ENCODE data around the gene CRHR1.
A peak's percentile ranks its signal among the peaks of the same experiment; 100 is the strongest.

The CRHR1 gene

DNA sequence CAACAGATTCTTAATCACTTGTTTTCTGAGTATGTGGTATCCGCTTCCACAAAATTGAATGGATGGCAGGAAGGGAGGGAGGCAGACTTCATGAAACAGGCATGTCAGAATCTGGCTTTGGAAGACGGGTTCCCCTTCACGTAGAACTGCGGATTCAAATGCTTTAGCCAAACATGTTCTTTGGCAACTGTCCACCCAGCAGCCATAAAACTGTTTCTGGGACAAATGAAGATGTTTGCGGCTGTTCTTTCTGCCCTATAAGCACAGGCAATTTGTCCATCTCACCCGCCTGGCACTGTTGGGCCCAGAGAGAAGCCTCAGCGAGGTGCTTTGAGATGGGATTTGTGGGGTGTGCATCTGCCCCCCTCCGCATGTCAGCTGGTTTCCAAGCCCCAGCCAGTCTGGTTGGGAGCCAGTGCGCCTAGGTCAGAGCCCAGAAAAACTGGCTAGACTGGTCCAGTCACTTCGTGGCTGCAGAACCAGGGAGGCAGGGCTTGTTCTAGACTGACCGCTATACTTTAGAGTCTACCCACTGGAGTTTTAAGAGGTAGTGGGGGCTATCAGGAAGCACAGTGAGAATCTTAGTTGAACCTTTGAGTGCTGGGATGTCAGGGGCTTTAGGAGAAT lies 6.3 kb downstream of the CRHR1 start:
- DNase-seq, result no peak

DNA sequence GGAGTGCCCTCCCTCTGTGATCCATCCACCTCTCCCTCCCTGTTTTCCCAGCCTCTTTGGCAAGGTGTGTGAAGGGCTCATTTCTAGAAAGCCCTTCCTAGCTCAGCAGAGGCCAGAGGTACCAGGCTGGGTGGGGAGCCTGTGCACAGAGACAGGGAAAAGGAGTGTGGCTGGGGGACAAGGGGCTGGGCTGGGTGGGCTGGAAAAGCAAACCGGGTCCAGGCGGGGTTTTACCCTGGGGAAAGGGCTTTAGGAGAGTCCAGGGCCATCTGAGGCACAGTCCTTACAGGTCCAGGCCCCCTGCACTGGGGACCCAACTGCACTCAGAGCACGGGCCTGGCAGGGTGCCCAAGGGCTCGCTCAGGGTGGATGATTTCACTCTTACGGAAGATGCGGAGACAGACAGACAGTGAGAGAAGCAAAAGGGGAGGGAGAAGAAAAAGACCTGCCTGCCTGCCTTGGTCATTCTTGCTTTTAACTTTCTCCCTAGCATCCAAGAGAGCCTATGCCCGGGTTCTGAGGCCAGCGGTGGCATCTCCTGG lies 7.0 kb downstream of the CRHR1 start:
- no peak for DNase-seq

DNA sequence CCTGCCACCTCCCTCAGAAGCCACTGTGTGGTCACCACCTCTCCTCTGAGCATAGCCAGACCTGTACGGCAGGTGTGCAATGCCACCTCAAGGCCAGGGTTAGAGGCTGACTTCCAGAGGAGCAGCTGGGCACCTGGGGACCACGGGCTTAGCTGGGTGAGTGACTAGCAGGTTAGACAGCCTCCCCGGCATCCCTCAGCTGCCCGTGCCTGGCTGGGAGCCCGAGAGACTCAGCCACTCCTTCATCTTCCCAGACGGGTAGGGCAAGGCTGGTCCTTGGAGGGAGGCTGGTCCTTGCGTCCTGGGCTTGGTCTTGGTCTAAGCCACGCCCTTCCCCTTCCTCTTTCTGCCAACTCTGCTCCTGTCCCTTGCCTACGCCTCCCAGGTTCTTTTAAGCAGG lies 7.8 kb downstream of the CRHR1 start:
- no peak for DNase-seq

GRCh38 chr17:45792437-45792836 lies 8.3 kb downstream of the CRHR1 start:
- DNase-seq, result no peak

GRCh38 chr17:45792995-45793755 lies 9.1 kb downstream of the CRHR1 start:
- no peak for DNase-seq

GRCh38 chr17:45793999-45794540 lies 9.9 kb downstream of the CRHR1 start:
- no peak for DNase-seq

DNA sequence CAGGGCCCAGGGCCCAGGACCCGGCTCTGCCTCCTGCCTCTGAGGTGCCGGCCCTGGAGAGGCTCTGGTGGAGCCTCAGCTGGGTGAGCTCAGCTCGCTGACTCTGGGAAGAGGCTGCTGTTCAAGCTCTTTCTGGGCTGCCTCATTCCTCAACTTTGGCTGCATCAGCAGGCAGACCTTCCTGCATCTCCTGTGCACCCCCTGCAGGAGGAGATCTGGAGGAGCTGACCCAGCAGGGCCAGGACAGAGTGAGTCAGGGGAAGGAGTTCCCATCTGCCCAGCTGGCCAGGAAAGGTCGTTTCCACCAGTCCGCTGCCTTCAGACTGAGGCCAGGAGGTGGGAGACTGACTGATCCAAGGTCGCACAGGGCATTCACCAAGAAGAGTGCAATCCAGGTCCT lies 10.7 kb downstream of the CRHR1 start:
- no peak for DNase-seq

GRCh38 chr17:45800816-45801215 lies 16.7 kb downstream of the CRHR1 start:
- no peak for DNase-seq

- DNase-seq, result no peak
These were observed 17.3 kb downstream of the CRHR1 start for GRCh38 chr17:45801421-45801820.

DNA sequence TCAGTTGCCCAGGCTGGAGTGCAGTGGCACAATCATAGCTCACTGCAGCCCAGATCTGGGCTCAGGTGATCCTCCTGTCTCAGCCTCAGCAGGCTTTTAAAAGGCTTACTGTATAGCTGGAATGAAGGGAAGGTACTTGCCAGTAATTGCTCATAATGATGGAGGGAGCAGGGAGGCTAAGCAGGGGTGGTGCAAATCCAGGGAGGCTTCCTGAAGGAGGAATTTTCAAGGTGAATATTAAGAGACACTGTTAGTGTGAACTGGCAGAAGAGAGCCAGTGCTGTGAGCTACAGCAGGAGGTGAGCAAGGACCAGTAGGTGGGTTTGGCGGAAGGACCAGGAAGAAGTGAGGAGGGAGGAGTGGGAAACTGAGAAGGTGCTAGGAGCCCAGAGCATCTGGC lies 24.7 kb downstream of the CRHR1 start:
- no peak for DNase-seq

- DNase-seq, result no peak
These were observed 25.4 kb downstream of the CRHR1 start for GRCh38 chr17:45809499-45809898.

GRCh38 chr17:45812102-45812501 lies 28.0 kb downstream of the CRHR1 start:
- no peak for DNase-seq

DNA sequence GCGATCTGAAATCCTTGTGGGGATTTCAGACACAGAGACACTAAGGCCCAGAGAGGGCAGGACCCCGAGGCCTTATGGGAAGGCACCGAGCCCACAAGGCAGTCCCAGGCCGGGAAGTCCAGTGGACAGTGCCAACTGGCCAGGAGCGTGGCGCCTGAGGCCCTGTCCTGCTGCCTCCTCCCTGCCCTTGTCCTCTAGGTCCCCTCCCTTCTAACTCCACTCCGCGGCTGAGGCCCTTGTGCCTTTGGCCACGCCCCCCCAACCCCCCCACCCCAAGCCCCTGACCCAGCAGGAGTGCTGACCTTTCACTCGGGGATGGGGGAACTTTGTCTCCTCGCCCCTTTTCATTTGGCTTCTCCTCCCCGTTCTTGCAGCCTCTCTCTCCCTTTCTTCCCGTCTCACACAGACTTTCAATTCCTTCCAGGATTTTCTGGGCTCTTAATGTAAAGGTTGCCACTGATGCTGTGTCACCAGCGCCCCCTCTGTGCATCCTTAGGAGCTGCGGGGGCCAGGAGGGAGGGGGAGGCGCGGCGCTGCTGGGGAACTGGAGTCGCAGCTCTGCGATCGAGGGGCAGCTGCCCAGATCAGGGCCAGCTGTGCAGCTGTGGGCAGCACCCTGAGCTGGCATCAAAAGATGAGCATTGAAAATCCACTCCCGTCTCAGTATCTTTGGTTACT lies 29.1 kb downstream of the CRHR1 start:
- DNase-seq, result no peak

DNA sequence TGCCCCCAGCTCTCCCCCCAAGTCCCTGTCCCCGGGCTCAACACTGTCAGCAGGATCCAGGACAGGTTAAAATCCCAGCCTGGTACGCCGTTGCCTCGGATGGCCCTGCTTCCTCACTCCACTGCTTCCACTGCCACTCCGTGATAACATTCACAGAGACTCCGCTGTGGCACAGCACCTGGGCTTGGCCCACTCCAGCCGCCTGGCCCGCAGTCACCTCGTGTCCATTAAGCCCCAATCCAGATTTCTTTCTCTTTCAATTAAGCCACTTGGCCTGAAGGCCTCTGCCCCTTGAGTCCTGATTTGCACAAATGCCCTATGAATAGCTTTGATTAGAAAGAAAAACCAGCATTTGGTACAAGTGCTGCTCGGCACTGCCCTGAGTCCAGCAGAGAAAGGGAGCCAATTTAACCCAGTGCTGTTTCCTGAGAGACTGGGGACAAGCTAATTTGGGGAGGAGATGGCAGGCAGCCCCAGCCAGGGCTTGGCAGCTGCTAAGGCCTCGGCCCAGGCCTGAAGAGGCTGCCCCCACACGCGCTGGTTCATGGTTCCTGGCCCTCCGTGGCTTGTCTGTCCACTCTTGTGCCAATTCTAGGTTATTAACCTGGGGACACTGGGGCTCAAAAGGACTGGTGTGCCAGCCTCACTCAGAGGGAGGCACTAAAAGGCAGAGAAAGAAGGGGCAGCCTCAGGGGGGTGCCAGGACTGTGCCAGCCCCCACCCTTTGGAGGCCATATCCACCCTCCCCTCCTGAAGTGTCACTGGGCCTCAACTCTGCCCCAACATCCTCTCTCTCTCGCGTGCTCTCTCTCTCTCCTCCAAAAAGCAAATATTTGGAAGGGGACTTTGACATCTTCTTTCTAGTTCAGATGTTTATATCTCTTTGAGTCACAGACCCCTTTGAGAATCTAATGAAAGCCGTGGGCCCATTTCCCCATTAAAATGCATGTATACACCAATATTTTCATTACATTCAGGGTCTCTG lies 30.8 kb downstream of the CRHR1 start:
- no peak for DNase-seq

DNA sequence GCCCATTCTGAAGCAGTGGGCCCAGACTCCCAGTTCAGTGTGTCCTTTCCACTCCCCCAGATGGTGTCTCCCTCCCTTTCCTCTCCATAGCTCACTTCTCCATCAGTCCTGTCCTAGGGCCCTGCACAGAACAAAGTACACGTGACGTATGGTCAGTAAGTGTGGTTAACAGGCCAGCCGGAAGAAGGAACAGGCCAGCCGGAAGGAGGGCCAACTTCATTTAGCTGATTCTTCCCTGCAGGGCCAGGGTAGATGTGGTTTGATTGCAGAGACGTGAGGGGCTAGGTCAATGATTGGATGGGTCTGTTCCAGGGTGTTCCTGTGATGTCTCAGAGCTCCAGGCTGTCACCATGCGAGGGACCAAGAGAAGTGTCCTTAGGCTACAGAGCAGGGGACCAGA lies 31.6 kb downstream of the CRHR1 start:
- DNase-seq, result no peak

DNA sequence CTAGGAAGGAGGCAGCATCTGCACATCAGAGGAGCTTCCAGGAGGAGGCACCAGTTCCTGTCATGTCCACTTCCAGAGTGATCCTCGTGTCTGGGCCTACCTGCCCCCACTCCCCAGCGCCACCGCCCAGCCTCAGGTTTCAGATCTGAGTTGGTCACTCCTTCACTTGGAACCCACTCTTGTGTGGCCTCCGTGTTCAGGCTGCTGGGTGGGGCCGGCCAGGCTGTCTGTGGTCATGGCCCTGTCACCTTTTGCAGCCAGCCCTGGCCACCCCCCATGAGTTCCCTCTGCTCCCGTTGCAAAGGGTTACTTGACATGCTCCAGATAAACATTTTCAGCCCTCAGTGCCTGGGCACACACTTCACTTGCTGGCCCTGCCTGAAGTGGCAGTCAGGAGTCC lies 33.9 kb downstream of the CRHR1 start:
- DNase-seq, result no peak

GRCh38 chr17:45818699-45819098 lies 34.6 kb downstream of the CRHR1 start:
- DNase-seq, result no peak

DNA sequence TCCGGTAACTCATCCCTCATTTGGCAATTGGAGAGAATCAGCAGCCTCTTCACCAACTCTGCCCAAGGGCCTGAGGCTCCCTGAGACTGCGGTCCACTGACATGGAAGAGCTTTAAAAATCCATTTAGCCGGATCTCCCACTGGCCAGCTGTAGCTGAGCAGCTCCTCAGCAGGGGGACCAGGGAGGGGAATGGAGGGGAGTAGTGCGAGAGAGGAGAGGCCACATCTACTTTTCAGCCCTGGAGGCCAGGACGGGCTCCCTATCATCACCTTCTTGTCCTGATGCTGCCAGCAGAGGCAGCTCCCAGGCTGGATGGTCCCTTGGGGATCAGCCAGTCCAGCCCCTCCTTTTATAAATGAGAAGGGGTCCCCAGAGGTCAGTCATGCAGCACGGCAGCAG lies 35.5 kb downstream of the CRHR1 start:
- no peak for DNase-seq

DNA sequence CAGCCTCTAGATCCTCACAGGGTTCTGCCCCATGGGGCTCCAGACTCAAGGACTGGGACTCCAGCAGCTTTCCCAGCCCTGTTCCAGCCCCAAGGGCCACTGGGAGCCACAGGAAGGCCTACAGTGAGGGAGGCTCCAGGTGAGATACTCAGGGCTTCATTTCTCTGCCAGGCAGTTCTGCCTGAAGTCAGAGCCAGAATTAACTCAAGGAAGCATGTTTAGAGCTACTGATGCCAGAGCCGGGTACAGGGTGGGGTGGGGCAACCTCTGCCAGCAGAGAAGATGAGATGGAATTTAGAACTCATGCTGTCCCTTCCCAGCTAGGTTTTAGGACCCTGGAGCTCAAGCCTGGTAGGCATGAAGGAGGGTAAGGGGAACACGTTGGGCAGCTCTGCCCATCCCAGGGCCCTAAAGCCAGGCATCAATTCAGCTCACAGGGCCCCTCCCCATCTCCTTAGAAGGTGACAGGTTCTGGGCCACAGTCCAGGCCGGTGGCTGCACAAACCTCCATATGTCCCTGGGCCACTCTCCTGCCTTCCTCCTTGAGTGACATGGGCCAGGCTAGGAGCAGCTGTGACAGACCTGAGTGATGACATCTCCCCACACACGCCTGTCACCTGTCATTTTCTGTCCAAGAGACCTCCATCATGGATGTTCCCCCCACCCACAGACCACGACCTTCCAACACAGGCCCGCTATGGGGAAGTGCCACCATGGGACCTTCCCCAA lies 36.1 kb downstream of the CRHR1 start:
- DNase-seq, result no peak

DNA sequence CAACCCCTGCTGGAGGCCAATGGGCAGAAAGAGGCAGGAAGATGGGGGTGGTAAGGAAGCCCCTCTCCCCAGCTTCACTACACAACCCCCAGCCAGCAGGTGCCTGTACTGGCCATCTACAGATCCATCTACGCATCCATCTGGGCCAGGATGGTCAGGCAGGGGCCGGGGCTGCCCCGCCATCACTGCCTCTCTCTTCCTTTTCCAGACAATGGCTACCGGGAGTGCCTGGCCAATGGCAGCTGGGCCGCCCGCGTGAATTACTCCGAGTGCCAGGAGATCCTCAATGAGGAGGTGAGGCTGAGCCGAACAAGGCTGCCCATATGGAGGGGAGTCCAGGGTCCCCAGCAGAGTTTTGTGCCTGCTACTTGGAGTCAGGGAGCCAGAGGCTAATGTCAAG lies 37.0 kb downstream of the CRHR1 start:
- no peak for DNase-seq

- DNase-seq, result peak in 1 of 4 experiments; percentile 5
These were observed 39.5 kb downstream of the CRHR1 start for GRCh38 chr17:45823598-45823997.

- no peak for DNase-seq
These were observed 40.4 kb downstream of the CRHR1 start for GRCh38 chr17:45824475-45824874.
